ENCODE results near the gene SGTB.
"Not testable (repeated sequence)": the region's sequence is repeated elsewhere in the genome, so short reads cannot be mapped to it uniquely, and the experiment has no call there.

Gene SGTB

GRCh38 chr5:65718576-65719310 lies 3.2 kb downstream of the SGTB start:
- Mint-ChIP-seq H3K4me1 (ENCODE audit: low read depth) (peaks cover 29% of the 10 kb centered on the region), H3K27ac (peak overlapping the region; percentile 84), H3K9me3 (no peaks in the 10 kb centered on the region), H3K36me3 (ENCODE audit: low read depth) (peaks cover 23% of the 10 kb centered on the region), H3K27me3 (no peaks in the 10 kb centered on the region), H3K4me3 (peak overlapping the region; percentile 90)

GRCh38 chr5:65708145-65708544 lies 13.8 kb downstream of the SGTB start:
- peaks cover 7% of the 10 kb centered on the region for H3K4me1 Mint-ChIP-seq (ENCODE audit: low read depth)
- no peak overlapping the region for H3K4me3 Mint-ChIP-seq
- H3K27me3 Mint-ChIP-seq, result no peaks in the 10 kb centered on the region
- no peak overlapping the region for H3K27ac Mint-ChIP-seq
- H3K9me3 Mint-ChIP-seq, result no peaks in the 10 kb centered on the region
- H3K36me3 Mint-ChIP-seq (ENCODE audit: low read depth), result peaks cover 31% of the 10 kb centered on the region

- Mint-ChIP-seq H3K27me3 (no peaks in the 10 kb centered on the region), H3K36me3 (ENCODE audit: low read depth) (peaks cover 36% of the 10 kb centered on the region), H3K4me1 (ENCODE audit: low read depth) (peaks cover 7% of the 10 kb centered on the region), H3K27ac (no peak overlapping the region), H3K9me3 (no peaks in the 10 kb centered on the region), H3K4me3 (no peak overlapping the region)
Measured at GRCh38 chr5:65707663-65708062, 14.2 kb downstream of the SGTB start.

GRCh38 chr5:65704621-65705239 lies 17.2 kb downstream of the SGTB start:
- H3K36me3 Mint-ChIP-seq (ENCODE audit: low read depth), result peaks cover 34% of the 10 kb centered on the region
- H3K4me1 Mint-ChIP-seq (ENCODE audit: low read depth), result no peaks in the 10 kb centered on the region
- H3K4me3 Mint-ChIP-seq, result no peak overlapping the region
- H3K27me3 Mint-ChIP-seq, result no peaks in the 10 kb centered on the region
- H3K27ac Mint-ChIP-seq, result no peak overlapping the region
- no peaks in the 10 kb centered on the region for H3K9me3 Mint-ChIP-seq

- no peak overlapping the region for H3K4me3 Mint-ChIP-seq
- H3K27me3 Mint-ChIP-seq, result no peaks in the 10 kb centered on the region
- H3K27ac Mint-ChIP-seq, result no peak overlapping the region
- H3K9me3 Mint-ChIP-seq, result no peaks in the 10 kb centered on the region
- H3K36me3 Mint-ChIP-seq (ENCODE audit: low read depth), result peaks cover 50% of the 10 kb centered on the region
- H3K4me1 Mint-ChIP-seq (ENCODE audit: low read depth), result no peaks in the 10 kb centered on the region
Measured at GRCh38 chr5:65702036-65702435, 19.9 kb downstream of the SGTB start.

- Mint-ChIP-seq H3K36me3 (ENCODE audit: low read depth) (peaks cover 42% of the 10 kb centered on the region), H3K9me3 (no peaks in the 10 kb centered on the region), H3K27ac (no peak overlapping the region), H3K4me1 (ENCODE audit: low read depth) (no peaks in the 10 kb centered on the region), H3K27me3 (no peaks in the 10 kb centered on the region), H3K4me3 (no peak overlapping the region)
Measured at GRCh38 chr5:65699338-65699737, 22.6 kb downstream of the SGTB start.

GRCh38 chr5:65696892-65697291 lies 25.0 kb downstream of the SGTB start:
- Mint-ChIP-seq H3K36me3 (ENCODE audit: low read depth) (peaks cover 27% of the 10 kb centered on the region), H3K27ac (no peak overlapping the region), H3K4me1 (ENCODE audit: low read depth) (no peaks in the 10 kb centered on the region), H3K27me3 (no peaks in the 10 kb centered on the region), H3K9me3 (no peaks in the 10 kb centered on the region), H3K4me3 (no peak overlapping the region)

GRCh38 chr5:65695896-65696295 lies 26.0 kb downstream of the SGTB start:
- Mint-ChIP-seq H3K4me3 (no peak overlapping the region), H3K36me3 (ENCODE audit: low read depth) (peaks cover 29% of the 10 kb centered on the region), H3K27ac (no peak overlapping the region), H3K9me3 (no peaks in the 10 kb centered on the region), H3K4me1 (ENCODE audit: low read depth) (no peaks in the 10 kb centered on the region), H3K27me3 (no peaks in the 10 kb centered on the region)

GRCh38 chr5:65695162-65695755 lies 26.6 kb downstream of the SGTB start:
- Mint-ChIP-seq H3K4me3 (no peak overlapping the region), H3K4me1 (ENCODE audit: low read depth) (no peaks in the 10 kb centered on the region), H3K9me3 (no peaks in the 10 kb centered on the region), H3K27ac (no peak overlapping the region), H3K36me3 (ENCODE audit: low read depth) (peaks cover 35% of the 10 kb centered on the region), H3K27me3 (no peaks in the 10 kb centered on the region)

- H3K4me1 Mint-ChIP-seq (ENCODE audit: low read depth), result no peaks in the 10 kb centered on the region
- no peak overlapping the region for H3K4me3 Mint-ChIP-seq
- peaks cover 20% of the 10 kb centered on the region for H3K36me3 Mint-ChIP-seq (ENCODE audit: low read depth)
- no peaks in the 10 kb centered on the region for H3K9me3 Mint-ChIP-seq
- no peaks in the 10 kb centered on the region for H3K27me3 Mint-ChIP-seq
- H3K27ac Mint-ChIP-seq, result peak overlapping the region; percentile 65
Measured at GRCh38 chr5:65693121-65693520, 28.8 kb downstream of the SGTB start.

- H3K9me3 Mint-ChIP-seq, result no peaks in the 10 kb centered on the region
- H3K27me3 Mint-ChIP-seq, result no peaks in the 10 kb centered on the region
- H3K36me3 Mint-ChIP-seq (ENCODE audit: low read depth), result peaks cover 60% of the 10 kb centered on the region
- H3K27ac Mint-ChIP-seq, result peak overlapping the region; percentile 4
- peaks cover 17% of the 10 kb centered on the region for H3K4me1 Mint-ChIP-seq (ENCODE audit: low read depth)
- no peak overlapping the region for H3K4me3 Mint-ChIP-seq
Measured at GRCh38 chr5:65682148-65682547, 39.8 kb downstream of the SGTB start.

GRCh38 chr5:65676056-65676455 lies 45.9 kb downstream of the SGTB start:
- H3K36me3 Mint-ChIP-seq (ENCODE audit: low read depth), result peaks cover 56% of the 10 kb centered on the region
- H3K4me3 Mint-ChIP-seq, H3K9me3 Mint-ChIP-seq, H3K27me3 Mint-ChIP-seq: not testable (repeated sequence)
- peaks cover 34% of the 10 kb centered on the region for H3K4me1 Mint-ChIP-seq (ENCODE audit: low read depth)
- peak overlapping the region; percentile 63 for H3K27ac Mint-ChIP-seq

GRCh38 chr5:65674749-65675148 lies 47.2 kb downstream of the SGTB start:
- no peaks in the 10 kb centered on the region for H3K9me3 Mint-ChIP-seq
- no peak overlapping the region for H3K27ac Mint-ChIP-seq
- peaks cover 52% of the 10 kb centered on the region for H3K36me3 Mint-ChIP-seq (ENCODE audit: low read depth)
- H3K4me1 Mint-ChIP-seq (ENCODE audit: low read depth), result peaks cover 34% of the 10 kb centered on the region
- H3K4me3 Mint-ChIP-seq, result no peak overlapping the region
- no peaks in the 10 kb centered on the region for H3K27me3 Mint-ChIP-seq

GRCh38 chr5:65672796-65673195 lies 49.1 kb downstream of the SGTB start:
- no peaks in the 10 kb centered on the region for H3K27me3 Mint-ChIP-seq
- H3K4me3 Mint-ChIP-seq, result no peak overlapping the region
- H3K9me3 Mint-ChIP-seq, result no peaks in the 10 kb centered on the region
- peaks cover 26% of the 10 kb centered on the region for H3K4me1 Mint-ChIP-seq (ENCODE audit: low read depth)
- H3K36me3 Mint-ChIP-seq (ENCODE audit: low read depth), result peaks cover 43% of the 10 kb centered on the region
- H3K27ac Mint-ChIP-seq, result no peak overlapping the region

- Mint-ChIP-seq H3K36me3 (ENCODE audit: low read depth) (peaks cover 28% of the 10 kb centered on the region), H3K27me3 (no peaks in the 10 kb centered on the region), H3K4me1 (ENCODE audit: low read depth) (no peaks in the 10 kb centered on the region), H3K4me3 (no peak overlapping the region), H3K27ac (no peak overlapping the region), H3K9me3 (no peaks in the 10 kb centered on the region)
Measured at GRCh38 chr5:65668696-65669095, 53.2 kb downstream of the SGTB start.

Data from stimulated activated naive CD8-positive, alpha-beta T cell treated with anti-CD3 and anti-CD28 coated beads, Interleukin-15, Interleukin-2, amounts not matched to agents 100 ng/mL and 50 ng/mL, for 24 hours (primary cell).